NCI-H128 (cell line): ENCODE measurements around the gene INPP5B.
A peak's percentile ranks its signal among the peaks of the same experiment; 100 is the strongest.
"Not testable (repeated sequence)": the region's sequence is repeated elsewhere in the genome, so short reads cannot be mapped to it uniquely, and the experiment has no call there.

Experiments used
- DNase-seq: peaks from one replicate; lab custom pipeline; 2025; ENCODE audit not compliant: unreplicated experiment; lab: John Stamatoyannopoulos, UW

Gene INPP5B

DNA sequence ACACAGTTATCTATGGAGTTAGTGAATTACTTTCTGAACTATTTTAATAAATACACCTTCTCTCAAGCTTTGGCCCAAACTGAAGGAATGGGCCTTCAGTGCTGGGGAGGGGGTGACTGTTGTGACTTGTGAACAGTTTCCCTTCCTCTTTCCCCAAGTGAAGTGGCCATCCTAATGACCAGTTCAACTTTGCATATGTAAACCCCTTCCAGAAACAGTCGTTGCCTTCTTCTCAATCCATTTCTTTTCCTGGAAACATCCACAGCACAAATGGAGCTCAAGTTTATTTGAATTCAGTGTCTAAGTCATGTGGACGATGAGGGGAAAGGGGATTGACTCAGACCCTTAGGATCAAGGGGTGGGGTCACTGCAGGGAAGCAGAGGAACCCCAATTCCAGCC lies 1.3 kb upstream of the INPP5B start:
- DNase-seq: no peak

DNA sequence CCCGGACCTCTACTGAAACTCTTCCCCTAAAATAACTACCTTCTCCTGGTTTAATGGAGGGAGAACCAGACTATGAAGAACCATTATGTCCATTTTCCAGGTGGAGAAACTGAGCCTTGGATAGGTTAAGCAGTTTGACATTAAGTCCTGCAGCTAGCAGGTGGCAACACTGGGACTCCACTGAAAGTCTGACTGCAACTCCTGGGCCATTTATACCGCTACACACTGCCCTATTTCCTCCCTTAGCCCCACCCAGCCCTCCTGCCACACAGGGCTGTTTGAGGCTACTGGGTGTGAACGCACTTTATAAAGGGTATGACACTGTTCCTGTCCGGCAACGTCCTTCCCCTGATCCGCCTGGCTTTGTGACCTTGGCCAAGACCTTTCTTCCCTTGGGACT lies 511 bp upstream of the INPP5B start:
- no peak for DNase-seq

DNA sequence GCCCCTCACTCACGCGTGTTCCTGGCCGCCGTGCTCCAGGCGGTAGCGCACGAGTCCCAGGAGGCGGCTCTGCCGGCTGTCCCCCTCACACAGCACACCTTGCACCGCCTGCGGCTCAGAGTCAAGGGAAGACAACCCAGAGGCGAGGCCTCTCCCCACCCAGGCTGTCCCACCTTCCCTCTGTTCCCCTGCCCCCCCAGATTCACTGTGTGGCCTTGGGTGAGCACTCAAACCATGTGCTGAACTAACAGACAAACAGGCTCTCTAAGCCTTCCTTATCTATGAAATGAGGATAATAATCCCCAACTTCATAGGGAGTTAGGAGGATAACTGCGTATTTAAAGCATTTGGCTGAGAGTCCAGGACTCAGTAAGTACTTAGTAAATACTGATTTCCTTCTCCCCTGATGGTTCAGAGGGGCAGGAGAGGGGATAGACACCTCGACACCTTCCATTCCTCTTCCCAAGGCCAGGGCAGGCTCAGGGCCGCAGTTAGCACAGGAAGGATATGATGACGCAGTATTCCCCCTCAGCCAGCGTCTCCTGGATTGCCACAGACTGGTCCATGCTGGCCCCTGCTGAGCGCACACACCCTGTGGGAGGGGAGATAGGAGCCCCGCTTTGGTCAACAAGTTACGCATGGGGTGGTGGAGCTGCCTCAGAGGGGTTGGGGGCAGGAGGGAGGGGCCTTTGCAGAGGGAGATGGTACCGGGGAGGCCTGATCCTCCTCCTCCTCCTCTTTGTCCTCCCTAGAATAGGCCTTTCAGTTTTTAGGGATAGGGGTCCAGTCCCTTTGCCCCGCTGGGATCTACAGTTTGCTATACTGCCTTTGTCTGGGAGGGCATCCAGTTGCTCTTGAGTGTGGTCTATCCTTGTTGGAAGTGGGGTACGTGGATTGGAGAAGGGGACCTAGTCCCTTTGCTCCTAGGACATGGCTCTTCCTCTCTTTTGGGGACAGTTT lies 830 bp downstream of the INPP5B start:
- DNase-seq: no peak

DNA sequence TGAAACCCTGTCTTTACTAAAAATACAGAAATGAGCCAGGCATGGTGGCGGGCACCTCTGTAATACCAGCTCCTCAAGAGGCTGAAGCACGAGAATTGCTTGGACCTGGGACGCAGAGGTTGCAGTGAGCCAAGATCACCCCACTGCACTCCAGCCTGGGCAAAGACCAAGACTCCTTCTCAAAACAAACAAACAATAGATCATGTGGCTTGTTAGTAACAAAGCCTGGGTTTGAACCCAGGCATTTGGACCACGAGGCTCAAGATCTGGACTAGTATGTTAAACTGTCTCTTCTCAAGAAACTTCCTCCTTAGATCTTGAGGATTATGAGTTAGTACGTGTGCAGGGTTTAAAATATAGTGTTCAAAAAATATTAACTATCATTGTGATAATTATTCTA lies 1.6 kb downstream of the INPP5B start:
- no peak for DNase-seq

DNA sequence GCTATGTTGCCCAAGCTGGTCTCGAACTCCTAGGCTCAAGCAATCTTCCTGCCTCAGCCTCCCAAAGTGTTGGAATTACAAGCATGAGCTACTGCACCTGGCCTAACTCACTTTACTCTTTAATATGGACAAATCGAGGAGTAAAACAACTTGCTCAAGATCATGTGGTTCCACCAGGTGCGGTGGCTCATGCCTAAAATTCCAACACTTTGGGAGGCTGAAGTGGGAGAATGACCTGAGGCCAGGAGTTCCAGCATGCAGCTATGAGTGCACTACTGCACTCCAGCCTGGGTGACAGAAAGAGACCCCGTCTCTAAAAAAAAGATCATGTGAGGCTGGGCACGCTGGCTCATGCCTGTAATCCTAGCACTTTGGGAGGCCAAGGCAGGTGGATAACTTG lies 2.0 kb downstream of the INPP5B start:
- DNase-seq: no peak

DNA sequence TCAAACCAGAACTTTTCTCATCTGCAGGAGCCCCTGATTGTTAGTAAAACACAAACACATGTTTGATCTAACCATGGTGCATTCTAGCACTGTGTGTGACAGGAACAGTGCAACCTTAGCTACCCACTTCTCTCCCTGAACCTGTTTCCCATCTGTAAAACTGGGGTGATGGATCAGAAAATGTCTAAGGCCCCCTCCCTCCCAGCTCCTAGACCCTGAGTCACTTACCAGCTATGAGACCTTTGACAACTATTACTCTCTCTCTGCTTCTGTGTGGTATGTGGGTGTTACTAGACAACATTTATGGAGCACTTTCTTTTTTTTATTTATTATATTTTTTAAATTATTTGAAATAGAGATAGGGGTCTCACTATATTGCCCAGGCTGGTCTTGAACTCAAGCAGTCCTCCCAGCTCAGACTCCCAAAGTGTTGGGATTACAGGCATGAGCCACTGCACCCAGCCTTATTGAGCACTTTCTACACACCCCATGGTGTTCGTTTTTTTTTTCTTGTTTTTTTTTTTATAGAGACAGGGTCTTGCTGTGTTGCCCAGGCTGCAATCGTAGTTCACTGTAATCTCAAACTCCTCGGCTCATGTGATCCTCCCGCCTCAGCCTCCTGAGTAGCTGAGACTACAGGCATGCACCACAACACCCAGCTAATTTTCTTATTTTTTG lies 2.6 kb downstream of the INPP5B start:
- DNase-seq: no peak

DNA sequence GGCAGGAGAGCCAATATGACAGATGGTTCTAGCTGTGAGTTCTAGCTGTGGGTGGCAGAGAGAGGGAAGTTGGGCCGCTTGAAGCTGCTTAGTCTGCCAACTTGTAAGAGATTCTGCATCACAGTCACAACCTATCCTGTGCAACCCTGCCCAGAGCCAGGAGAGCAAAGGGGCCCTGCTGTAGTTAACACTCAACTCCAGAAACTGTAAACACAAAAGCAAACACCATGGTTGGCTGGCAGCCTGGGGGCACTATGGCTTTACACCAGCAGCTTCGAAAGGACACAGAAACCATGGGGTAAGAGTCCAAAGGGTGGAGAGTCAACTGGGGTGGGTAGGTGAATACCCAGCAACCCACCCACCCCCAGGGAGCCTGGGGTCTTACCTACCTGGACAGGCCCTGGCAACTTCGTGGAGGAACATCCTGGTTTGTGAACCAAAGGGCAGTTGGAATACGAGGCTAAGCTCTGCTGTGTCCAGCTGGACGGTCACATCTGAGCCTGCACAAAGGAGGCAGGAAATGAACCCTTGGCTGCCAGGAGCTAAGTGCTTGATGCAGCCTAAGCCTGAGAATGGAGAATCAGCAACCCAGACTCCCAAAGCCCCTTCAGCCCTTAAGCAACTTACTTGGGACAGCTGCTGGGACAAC lies 6.4 kb downstream of the INPP5B start:
- DNase-seq: no peak

GRCh38 chr1:37936760-37937159 lies 10.1 kb downstream of the INPP5B start:
- DNase-seq: not testable (repeated sequence)

GRCh38 chr1:37932759-37933158 lies 14.1 kb downstream of the INPP5B start:
- no peak for DNase-seq

DNA sequence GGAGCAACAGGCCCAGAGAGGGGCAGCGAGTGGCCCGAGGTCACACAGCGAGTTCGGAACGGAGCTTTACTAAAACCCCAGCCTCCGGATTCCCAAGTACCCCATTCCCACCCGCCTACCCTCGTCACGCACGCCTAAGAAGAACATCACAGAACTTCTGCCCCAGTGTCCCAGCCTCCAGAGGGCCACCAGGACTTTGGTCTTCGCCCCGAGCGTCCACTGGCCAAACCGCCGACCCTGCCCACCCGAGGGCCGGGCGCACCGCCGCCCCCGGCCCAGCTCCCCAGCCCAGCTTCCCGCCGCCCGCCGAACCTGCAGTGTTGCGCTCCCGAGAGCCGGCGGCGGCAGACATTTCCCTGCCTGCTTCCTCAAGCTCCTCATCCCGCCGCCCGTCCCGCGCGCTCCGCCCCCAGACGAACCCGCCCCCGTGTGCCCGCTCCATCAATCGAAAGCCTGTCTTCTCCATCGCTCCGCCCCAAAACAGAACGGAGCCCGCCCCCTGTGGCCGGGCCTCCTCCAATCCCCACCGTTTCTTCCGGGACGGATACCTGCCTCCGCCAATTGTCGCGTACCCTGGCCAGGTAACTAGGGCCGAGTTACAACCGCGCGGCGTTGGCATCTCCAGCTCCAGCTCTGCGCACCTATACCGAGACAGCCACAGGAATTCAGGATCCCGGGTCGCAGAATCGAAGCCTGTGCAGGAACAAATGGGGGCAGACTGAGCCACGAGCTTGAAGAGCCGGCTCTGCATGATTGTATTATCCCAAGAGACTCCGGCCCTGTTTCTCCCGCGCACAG lies 15.3 kb downstream of the INPP5B start:
- peak; percentile 99 for DNase-seq

GRCh38 chr1:37931102-37931360 lies 15.8 kb downstream of the INPP5B start:
- no peak for DNase-seq

- no peak for DNase-seq
Measured at GRCh38 chr1:37930246-37931101, 16.4 kb downstream of the INPP5B start.

DNA sequence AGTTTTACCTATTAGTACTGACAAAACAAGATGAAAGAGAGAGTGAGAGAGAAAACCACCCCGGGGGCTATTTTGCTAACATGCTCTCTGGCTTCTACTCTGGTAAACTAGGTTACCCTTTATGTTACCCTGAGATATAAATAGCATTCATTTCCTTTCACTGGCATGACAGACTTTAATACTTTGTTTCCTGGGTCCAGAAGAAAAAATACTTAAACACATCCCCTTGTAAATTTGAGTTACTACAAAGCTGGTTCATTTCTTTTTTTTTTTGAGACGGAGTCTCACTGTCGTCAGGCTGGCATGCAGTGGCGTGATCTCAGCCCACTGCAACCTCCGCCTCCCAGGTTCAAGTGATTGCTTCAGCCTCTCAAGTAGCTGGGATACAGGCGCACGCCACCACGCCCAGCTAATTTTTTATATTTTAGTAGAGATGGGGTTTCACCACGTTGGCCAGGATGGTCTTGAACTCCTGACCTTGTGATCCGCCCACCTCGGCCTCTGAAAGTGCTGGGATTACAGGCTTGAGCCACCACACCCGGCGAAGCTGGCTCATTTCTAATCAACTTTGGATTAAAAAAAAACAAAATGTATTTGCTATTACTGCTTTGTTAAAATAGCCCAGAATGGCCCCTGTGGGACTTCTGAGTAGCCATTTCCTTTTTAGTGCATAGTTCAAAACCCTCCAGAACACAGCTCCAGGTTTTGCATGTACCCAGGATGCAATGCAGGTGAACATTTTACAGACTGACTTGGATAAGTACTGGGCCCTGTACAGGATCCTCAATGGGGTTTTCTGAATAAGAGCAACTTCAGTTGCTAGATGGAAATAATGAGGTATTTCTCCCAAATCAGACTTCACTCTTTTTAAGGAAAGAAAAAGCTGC lies 20.6 kb downstream of the INPP5B start:
- DNase-seq: no peak

GRCh38 chr1:37925316-37925715 lies 21.5 kb downstream of the INPP5B start:
- DNase-seq: no peak

GRCh38 chr1:37923551-37923889 lies 23.3 kb downstream of the INPP5B start:
- no peak for DNase-seq

DNA sequence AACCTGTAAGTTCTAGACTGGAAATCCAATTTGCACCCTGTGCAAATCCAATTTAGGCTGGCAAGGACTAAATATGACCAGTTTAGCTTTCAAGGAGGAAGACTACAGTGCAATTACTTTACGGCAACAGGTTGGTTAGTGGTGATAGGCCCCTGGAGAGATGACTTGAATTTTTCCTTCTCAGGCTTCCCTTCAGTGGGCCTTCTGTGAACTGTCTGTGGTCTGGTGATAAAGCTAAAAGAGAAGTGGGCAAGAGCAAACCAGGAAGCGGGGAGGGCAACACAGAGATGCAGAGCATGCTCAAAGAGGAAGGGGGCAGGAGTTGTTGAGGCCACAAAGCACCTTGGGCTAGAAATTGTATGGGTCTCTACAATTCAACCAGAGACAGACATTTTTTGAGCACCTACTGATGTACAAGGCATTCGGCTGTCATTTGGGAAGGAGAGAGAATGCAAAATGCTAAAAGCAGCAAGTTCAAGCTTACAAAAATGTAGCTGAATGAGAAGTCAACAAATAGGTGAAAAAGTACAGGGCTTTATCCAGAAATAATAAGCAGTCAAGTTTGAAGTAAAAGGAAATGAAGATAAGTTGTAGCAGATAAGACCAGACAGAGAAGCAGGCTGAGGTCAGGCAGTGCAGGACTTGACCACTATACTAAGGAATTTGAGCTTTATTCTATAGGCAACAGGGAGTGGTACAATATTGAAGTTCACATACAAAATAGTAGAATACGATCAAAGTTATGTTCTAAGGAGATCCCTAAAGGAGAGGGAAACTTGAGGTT lies 23.9 kb downstream of the INPP5B start:
- no peak for DNase-seq

GRCh38 chr1:37919277-37919676 lies 27.6 kb downstream of the INPP5B start:
- no peak for DNase-seq

- DNase-seq: no peak
Measured at GRCh38 chr1:37915476-37916093, 31.3 kb downstream of the INPP5B start.
